ENCODE results near the gene GORAB. TPM values are rescaled to one million over a fixed set of nuclear protein-coding genes. Genes with fewer than 3 reads are reported as not detected.
A peak's percentile ranks its signal among the peaks of the same experiment; 100 is the strongest.

Gene GORAB
- total and polyA plus RNA-seq, 2 of the 8 experiments (the other 6 are each of a cell fraction or from before 2014, with no cell fraction given) = 4.0 to 9.6 TPM

- no peak overlapping the region for H3K4me2 ChIP-seq (ENCODE audit: insufficient read depth in 1 of 2, low read depth in 2 of 2, low read length in 2 of 2)
- H3K4me3 ChIP-seq (ENCODE audit: extremely low read depth in 1 of 4, insufficient read depth in 2 of 4, low read depth in 3 of 4, low read length in 4 of 4) = no peak overlapping the region
- no peak overlapping the region for H3K18ac ChIP-seq (ENCODE audit: extremely low read depth, low read length)
- no peak overlapping the region for H4K8ac ChIP-seq (ENCODE audit: extremely low read depth, insufficient read depth, low read length)
- no peak overlapping the region for H2BK20ac ChIP-seq (ENCODE audit: low read length)
- no peaks in the 10 kb centered on the region for H3K27me3 ChIP-seq (replicated peaks in 1 of 4; ENCODE audit: control insufficient read depth in 3 of 4, extremely low read depth in 1 of 4, insufficient read depth in 3 of 4, low read length in 3 of 4)
- ChIA-PET POLR2A (ENCODE audit: partially characterized antibody) (no interaction called here), CTCF (ENCODE audit: partially characterized antibody) (interaction anchor here (0.6 to 1.1 kb wide), 3 partner anchors 14 to 345 kb away, joined by 3 to 4 read pairs (median 3); no protein-coding TSS in a partner anchor)
- TF ChIP-seq SRF (IDR thresholded peaks at IDR 0.05; ENCODE audit: low read depth, low read length) = no peak
- TF ChIP-seq E2F6 (IDR thresholded peaks at IDR 0.05) = no peak
- no peak for TF ChIP-seq ZNF274 (IDR thresholded peaks at IDR 0.05; ENCODE audit: borderline replicate concordance, extremely low read depth, low read length)
- TF ChIP-seq RXRA (IDR thresholded peaks at IDR 0.05; ENCODE audit: insufficient read depth, low read depth, low read length) = no peak
- TF ChIP-seq SP2 (IDR thresholded peaks at IDR 0.05; ENCODE audit: low read length) = no peak
- TF ChIP-seq SIX5 (IDR thresholded peaks at IDR 0.05; ENCODE audit: low read depth, low read length) = no peak
- no peak for TF ChIP-seq FOSL1 (IDR thresholded peaks at IDR 0.05; ENCODE audit: insufficient read depth, low read depth, low read length)
- TF ChIP-seq KDM1A (IDR thresholded peaks at IDR 0.05; ENCODE audit: borderline replicate concordance, low read length) = no peak
- no peak for TF ChIP-seq CTBP2 (IDR thresholded peaks at IDR 0.05; ENCODE audit: borderline replicate concordance, insufficient read depth, insufficient read length, low read length)
- no peak for TF ChIP-seq RAD21 (IDR thresholded peaks at IDR 0.05 in 1 of 2, conservative IDR thresholded peaks at IDR 0.05 in 1 of 2; ENCODE audit: low read depth in 2 of 2, low read length in 2 of 2)
- no peak overlapping the region for H3K23ac ChIP-seq (ENCODE audit: insufficient read length)
- no peak overlapping the region for H3K4ac ChIP-seq (replicated peaks; ENCODE audit: insufficient read length, low read depth, low read length)
- H3K14ac ChIP-seq (ENCODE audit: insufficient read length) = no peak overlapping the region
- 0 out of 2 replicates have a peak overlapping the region, but pooled peaks have one; percentile 18 for H2AFZ ChIP-seq (ENCODE audit: low read length)
- H2AK5ac ChIP-seq (ENCODE audit: low read depth, low read length) = no peak overlapping the region
- H4K20me1 ChIP-seq (replicated peaks in 1 of 2; ENCODE audit: control insufficient read depth in 1 of 2, insufficient read depth in 2 of 2, low read length in 2 of 2) = no peaks in the 10 kb centered on the region
- H4K91ac ChIP-seq (replicated peaks; ENCODE audit: insufficient read length, low read length) = no peak overlapping the region
- no peaks in the 10 kb centered on the region for H3K79me2 ChIP-seq (ENCODE audit: control insufficient read depth in 1 of 2, insufficient read depth in 2 of 2, low read length in 2 of 2)
- no peaks in the 10 kb centered on the region for H3K79me1 ChIP-seq (ENCODE audit: low read depth, low read length)
- H4K5ac ChIP-seq (ENCODE audit: insufficient read length, low read depth, low read length) = no peak overlapping the region
- no peak for DNase-seq (ENCODE audit: low read depth in 1 of 2, low spot score in 2 of 2)
- H3K27ac ChIP-seq (ENCODE audit: low read depth, low read length) = no peak overlapping the region
- H2BK15ac ChIP-seq (ENCODE audit: low read length) = no peak overlapping the region
- H3K9me3 ChIP-seq (ENCODE audit: insufficient read depth in 2 of 2, low read depth in 1 of 2, low read length in 1 of 2) = no peaks in the 10 kb centered on the region
- WGBS, 2 experiments (ENCODE audit: extremely low coverage in 1 of 2, insufficient coverage in 1 of 2, insufficient read length in 1 of 2, insufficient replicate concordance in 2 of 2, low coverage in 1 of 2, low lambda C conversion rate in 2 of 2, missing lambda C conversion rate in 1 of 2) = 93% methylated on average over 4 of the region's 4 CpGs; no CpG with 5 or more reads in 1 of the 2 experiments
- H3K23me2 ChIP-seq (ENCODE audit: low read depth, low read length) = no peaks in the 10 kb centered on the region
- H2BK120ac ChIP-seq (replicated peaks; ENCODE audit: low read depth, low read length) = no peak overlapping the region
- FAIRE-seq = no peak
- H3K4me1 ChIP-seq (replicated peaks in 1 of 4; ENCODE audit: control insufficient read depth in 3 of 4, insufficient read depth in 4 of 4, low read length in 3 of 4) = no peaks in the 10 kb centered on the region
- no peak overlapping the region for H3K9ac ChIP-seq (replicated peaks in 1 of 4; ENCODE audit: extremely low read depth in 1 of 4, low read depth in 3 of 4, low read length in 3 of 4)
- H3K36me3 ChIP-seq (ENCODE audit: control insufficient read depth in 2 of 4, insufficient read depth in 4 of 4, low read length in 3 of 4) = no peaks in the 10 kb centered on the region
- no peak overlapping the region for H3K56ac ChIP-seq (replicated peaks; ENCODE audit: insufficient read length, low read depth, low read length)
- H2BK12ac ChIP-seq (ENCODE audit: low read depth, low read length) = no peak overlapping the region
- no peak overlapping the region for H2BK5ac ChIP-seq (ENCODE audit: low read depth, low read length)
These were observed 13.7 kb upstream of the GORAB start for GRCh38 chr1:170518185-170518834.

Measured in H1 (cell line).